Adrenal gland (tissue), 12 donors: ENCODE results near the gene WDSUB1. TPM values are rescaled to one million over a fixed set of nuclear protein-coding genes. Genes with fewer than 3 reads are reported as not detected.

ENCODE experiments used
- DNase-seq, 7 donors: peaks; one replicate each; pipeline ENCODE4 v3.0.0-alpha.2; 2019 to 2020
- H3K27ac ChIP-seq, 5 donors: fragments of 200-600 bp; sonication (generic) in 4 of 5; 1 replicate in 3 of 5; 2 replicates in 2 of 5; pipeline versions ENCODE4 v1.5.1 to v1.8.0; 2016 to 2020; ENCODE audit warnings: mild to moderate bottlenecking in 1 of 5
- H3K27me3 ChIP-seq: fragments of 200-600 bp; 2 replicates; pipeline ENCODE4 v1.8.0; 2021
- H3K36me3 ChIP-seq, 2 donors: fragments of 200-600 bp; replicated peaks in 1 of 2; 1 replicate in 1 of 2; 2 replicates in 1 of 2; pipeline versions ENCODE4 v1.5.1 to v1.8.0; 2018 to 2022
- H3K4me1 ChIP-seq, 2 donors: fragments of 200-600 bp; replicated peaks in 1 of 2; 1 replicate in 1 of 2; 2 replicates in 1 of 2; pipeline versions ENCODE4 v1.5.1 to v1.8.0; 2018 to 2021
- H3K4me3 ChIP-seq, 4 donors: fragments of 200-600 bp; sonication (generic) in 3 of 4; one replicate each; pipeline ENCODE4 v1.5.1; 2016 to 2018
- H3K9me3 ChIP-seq, 3 donors: fragments of 200-600 bp; sonication (generic) in 1 of 3; replicated peaks in 1 of 3; 1 replicate in 2 of 3; 2 replicates in 1 of 3; pipeline versions ENCODE4 v1.5.1 to v1.8.0; 2016 to 2021
- POLR2A ChIP-seq, 2 donors: fragments of 450-650 bp; IDR thresholded peaks; one replicate each; pipeline ENCODE4 v1.6.1; 2017; ENCODE audit warnings: antibody characterized with exemption in 2 of 2, mild to moderate bottlenecking in 2 of 2, moderate library complexity in 1 of 2
- WGBS, 4 donors: extraction: QIAGEN DNeasy Blood & Tissue Kit in 2 of 4; methylation state at CpG; one replicate each; pipeline versions ENCODE4 v1.1.5 to v1.1.7; 2013 to 2017; 5-methylcytosine and 5-hydroxymethylcytosine counted together
- intact Hi-C, 2 donors: fragments of 100-400 bp; cut with DNase I; formaldehyde crosslinking; loops; one replicate each; pipeline versions ENCODE4 v1.14.1 to v1.15.0; 2022 to 2023
- polyA plus RNA-seq, 3 donors: library from polyadenylated mRNA; stranded (reverse); fragments of 200-250 nt in 2 of 3; fragments of 350-450 nt in 1 of 3; fragmentation: Illumina TruSeq in 1 of 3; extraction: RNeasy Lipid Tissue Mini Kit (QIAGEN cat#74804) in 1 of 3; gene quantifications; one replicate each; pipeline ENCODE4 v1.2.3, GENCODE V29; 2013 to 2014
- total RNA-seq, 9 donors: library from RNA; depleted of rRNA in 4 of 9; stranded (reverse); fragments of >200 nt in 4 of 9; fragments of 120-200 nt in 1 of 9; fragmentation: NEBNext Ultra II Directional in 1 of 9; extraction: Animal tissue kit (Norgen Biotek cat#: 25700) in 1 of 9; gene quantifications; one replicate each; pipeline versions ENCODE4 v1.1.0 to v1.2.4, GENCODE V29; 2013 to 2023
- TF ChIP-seq, protein P1 (sequence below), 6 experiments: fragments of 450-650 bp in 4 of 6; fragments of 200-600 bp in 2 of 6; sonication (generic) in 1 of 6; IDR thresholded peaks; 1 replicate in 5 of 6; 2 replicates in 1 of 6; pipeline versions ENCODE4 v1.5.1 to v1.8.0; 2016 to 2021; ENCODE audit warnings: antibody characterized with exemption in 6 of 6, mild to moderate bottlenecking in 2 of 6, moderate library complexity in 1 of 6
- donor health status: healthy with polysubstance abuse.
- donor health status: Bipolar disorder and iron deficiency.
- donor health status: DM: yes; HTN: yes; CAD: no.
- donor health status: DM: no; HTN: no; CAD: no.
- donor health status: DM: no; HTN: no; CAD: no.
- donor health status: DM: yes; HTN: yes; CAD: no.

Gene WDSUB1
- total and polyA plus RNA-seq, 12 donors: 5.5 to 16.5 (median 9.8) TPM

DNA sequence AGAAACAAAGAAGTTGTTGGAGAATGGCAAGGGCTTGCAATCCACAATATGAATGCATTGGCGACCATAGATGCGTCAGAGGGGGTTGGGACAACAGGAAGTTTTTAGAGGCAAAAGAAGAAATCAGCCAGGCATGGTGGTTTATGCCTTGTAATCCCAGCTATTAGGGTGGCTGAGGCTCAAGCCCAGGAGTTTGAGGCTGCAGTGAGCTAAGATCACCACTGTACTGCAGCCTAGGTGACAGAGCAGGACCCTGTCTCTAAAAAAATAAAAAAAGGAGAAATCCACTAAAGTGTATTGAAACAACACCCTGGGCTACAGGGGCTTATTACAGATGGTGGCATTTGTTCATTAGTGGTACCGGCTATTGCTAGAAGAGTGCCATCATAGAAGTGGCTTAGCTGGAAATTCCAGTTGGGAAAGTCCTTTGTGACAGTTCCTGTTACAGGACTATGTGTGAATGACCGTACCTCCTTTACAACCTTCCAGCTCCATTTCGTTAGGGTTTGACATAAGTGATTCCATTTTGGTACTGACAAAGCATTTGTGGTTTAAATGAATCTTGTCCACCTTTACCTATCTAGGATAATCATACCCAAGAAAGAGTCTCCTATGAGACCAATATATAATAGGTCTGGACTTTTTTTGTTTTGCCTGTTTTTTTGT, 10.7 kb upstream of the WDSUB1 start:
- Histone ChIP-seq H3K27ac (no peak overlapping the region), H3K36me3 (no peaks in the 10 kb centered on the region), H3K4me1 (no peaks in the 10 kb centered on the region), H3K27me3 (no peaks in the 10 kb centered on the region), H3K4me3 (no peak overlapping the region), H3K9me3 (no peaks in the 10 kb centered on the region)
- DNase-seq: no peak
- WGBS, 4 donors: 89 to 94% (median 92%) methylated on average over 5 of the region's 5 CpGs
- TF ChIP-seq, protein P1, sequence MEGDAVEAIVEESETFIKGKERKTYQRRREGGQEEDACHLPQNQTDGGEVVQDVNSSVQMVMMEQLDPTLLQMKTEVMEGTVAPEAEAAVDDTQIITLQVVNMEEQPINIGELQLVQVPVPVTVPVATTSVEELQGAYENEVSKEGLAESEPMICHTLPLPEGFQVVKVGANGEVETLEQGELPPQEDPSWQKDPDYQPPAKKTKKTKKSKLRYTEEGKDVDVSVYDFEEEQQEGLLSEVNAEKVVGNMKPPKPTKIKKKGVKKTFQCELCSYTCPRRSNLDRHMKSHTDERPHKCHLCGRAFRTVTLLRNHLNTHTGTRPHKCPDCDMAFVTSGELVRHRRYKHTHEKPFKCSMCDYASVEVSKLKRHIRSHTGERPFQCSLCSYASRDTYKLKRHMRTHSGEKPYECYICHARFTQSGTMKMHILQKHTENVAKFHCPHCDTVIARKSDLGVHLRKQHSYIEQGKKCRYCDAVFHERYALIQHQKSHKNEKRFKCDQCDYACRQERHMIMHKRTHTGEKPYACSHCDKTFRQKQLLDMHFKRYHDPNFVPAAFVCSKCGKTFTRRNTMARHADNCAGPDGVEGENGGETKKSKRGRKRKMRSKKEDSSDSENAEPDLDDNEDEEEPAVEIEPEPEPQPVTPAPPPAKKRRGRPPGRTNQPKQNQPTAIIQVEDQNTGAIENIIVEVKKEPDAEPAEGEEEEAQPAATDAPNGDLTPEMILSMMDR (IDR thresholded peaks at IDR 0.05): no peak
- TF ChIP-seq POLR2A (IDR thresholded peaks at IDR 0.05): no peak
- intact Hi-C loops: no loop called here

DNA sequence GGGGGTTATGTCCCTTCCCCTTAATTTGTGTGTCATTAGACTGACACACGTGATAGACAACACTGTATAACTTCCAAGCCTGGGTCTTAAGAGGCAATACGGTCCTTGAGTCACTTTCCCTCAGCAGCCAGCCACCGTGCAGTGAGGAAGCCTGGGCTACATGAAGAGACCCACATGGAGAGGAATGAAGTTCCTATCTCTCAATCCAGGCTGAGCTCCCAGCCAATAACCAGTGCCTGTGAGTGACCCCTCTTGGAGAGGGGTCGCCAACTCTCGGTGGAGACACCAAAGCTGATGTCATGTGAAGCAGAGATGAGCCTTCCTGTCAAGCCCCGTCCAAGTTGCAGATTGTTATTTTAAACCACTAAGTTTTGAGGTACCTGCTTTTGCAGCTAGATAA, 5.7 kb upstream of the WDSUB1 start:
- Histone ChIP-seq H3K9me3 (no peaks in the 10 kb centered on the region), H3K4me1 (no peaks in the 10 kb centered on the region), H3K27ac (no peak overlapping the region), H3K4me3 (no peak overlapping the region), H3K27me3 (no peaks in the 10 kb centered on the region), H3K36me3 (no peaks in the 10 kb centered on the region)
- intact Hi-C loops: no loop called here
- TF ChIP-seq POLR2A (IDR thresholded peaks at IDR 0.05): no peak
- TF ChIP-seq, protein P1 (IDR thresholded peaks at IDR 0.05): no peak
- WGBS, 4 donors: 60 to 71% (median 67%) methylated on average over 5 to 6 of the region's 6 CpGs
- no peak for DNase-seq

DNA sequence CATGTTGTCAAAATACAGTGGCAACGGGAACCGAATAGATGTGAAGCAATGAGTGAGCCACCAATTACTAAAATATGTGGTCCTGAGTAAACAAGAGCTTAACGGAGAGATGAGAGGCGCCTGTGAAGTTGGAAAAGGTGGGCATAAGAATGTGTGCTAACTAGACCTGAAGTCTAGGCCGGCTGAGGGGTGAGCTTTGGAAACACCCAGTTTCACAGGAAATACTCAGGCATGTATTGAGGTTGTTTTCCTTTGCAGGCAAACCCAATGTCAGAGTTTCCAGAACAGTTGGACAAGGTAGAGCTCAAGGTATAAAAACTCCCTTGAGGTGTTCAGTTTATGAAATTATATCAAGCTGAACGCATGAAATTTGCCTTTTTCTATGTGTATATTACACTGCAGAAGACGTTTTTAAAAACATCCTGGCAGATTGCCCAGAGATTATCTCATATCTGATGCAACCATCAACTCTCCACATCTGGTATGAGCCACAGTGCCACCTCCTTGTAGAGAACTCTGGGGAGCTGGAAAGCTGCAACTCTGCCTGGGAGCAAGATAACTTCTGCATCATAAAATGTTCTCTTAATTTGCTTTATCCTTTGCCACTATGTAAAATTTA, 3.9 kb upstream of the WDSUB1 start:
- WGBS, 4 donors: 54 to 58% (median 55%) methylated on average over 7 of the region's 7 CpGs
- TF ChIP-seq, protein P1 (IDR thresholded peaks at IDR 0.05): no peak
- TF ChIP-seq POLR2A (IDR thresholded peaks at IDR 0.05): no peak
- no peak overlapping the region for H3K27ac ChIP-seq

DNA sequence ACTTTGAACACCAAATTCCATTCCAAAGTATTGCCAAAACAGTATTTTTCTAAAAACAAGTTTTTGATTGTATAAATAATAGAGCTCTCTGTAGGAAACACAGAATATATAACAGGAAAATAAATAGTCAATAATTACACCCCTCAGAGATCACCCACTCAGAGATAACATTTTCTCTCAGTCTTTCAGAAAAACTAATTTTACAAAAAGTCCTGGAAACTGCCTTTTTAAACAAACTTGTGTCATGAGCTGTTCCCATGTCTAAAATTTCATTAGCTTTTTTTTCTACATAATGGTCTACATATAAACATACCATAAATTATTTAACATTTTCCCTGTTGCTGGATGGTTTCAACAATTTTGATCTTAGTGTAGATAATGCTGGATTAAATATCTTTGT, 1.2 kb upstream of the WDSUB1 start:
- TF ChIP-seq POLR2A (IDR thresholded peaks at IDR 0.05): no peak
- TF ChIP-seq, protein P1 (IDR thresholded peaks at IDR 0.05): no peak
- no peak for DNase-seq
- Histone ChIP-seq H3K27me3 (no peaks in the 10 kb centered on the region), H3K4me3 (no peak overlapping the region), H3K36me3 (no peaks in the 10 kb centered on the region), H3K27ac (no peak overlapping the region), H3K9me3 (no peaks in the 10 kb centered on the region), H3K4me1 (peaks cover 8% of the 10 kb centered on the region in 2 donors)
- intact Hi-C loops: no loop called here

More for the DNA sequence above, 3.9 kb upstream of the WDSUB1 start:
- peaks cover 4% of the 10 kb centered on the region in 2 donors for H3K4me1 ChIP-seq
- H3K9me3 ChIP-seq: no peaks in the 10 kb centered on the region
- DNase-seq: peak in 6 of 7 donors; percentile 22 to 59 (median 40)
- intact Hi-C loops: no loop called here
- H3K36me3 ChIP-seq: no peaks in the 10 kb centered on the region
- H3K27me3 ChIP-seq: no peaks in the 10 kb centered on the region
- H3K4me3 ChIP-seq: no peak overlapping the region
